Liver (tissue), 9 donors: ENCODE measurements around the gene ELK4. TPM values are rescaled to one million over a fixed set of nuclear protein-coding genes. Genes with fewer than 3 reads are reported as not detected.
"Not testable (repeated sequence)": the region's sequence is repeated elsewhere in the genome, so short reads cannot be mapped to it uniquely, and the experiment has no call there.

Source experiments
- DNase-seq: peaks from one replicate; pipeline ENCODE4 v3.0.0-alpha.2; 2017; ENCODE audit warnings: low spot score
- H3K27ac ChIP-seq, 2 donors: one replicate each; pipeline ENCODE4 v1.7.0; 2013; ENCODE audit warnings: inconsistent platforms in 2 of 2, low read length in 2 of 2, control low read depth in 1 of 2, low read depth in 1 of 2, mild to moderate bottlenecking in 1 of 2
- H3K27me3 ChIP-seq, 4 donors: one replicate each; pipeline versions ENCODE4 v1.6.1 to v1.7.0; 2013; ENCODE audit warnings: low read length in 3 of 4, inconsistent platforms in 1 of 4, mild to moderate bottlenecking in 1 of 4, moderate library complexity in 1 of 4; ENCODE audit not compliant: control insufficient read depth in 4 of 4, insufficient read depth in 4 of 4
- H3K36me3 ChIP-seq, 4 donors: one replicate each; pipeline versions ENCODE4 v1.6.1 to v1.7.0; 2013; ENCODE audit warnings: low read length in 3 of 4, mild to moderate bottlenecking in 3 of 4, low read depth in 1 of 4, moderate library complexity in 1 of 4; ENCODE audit not compliant: control insufficient read depth in 4 of 4, insufficient read depth in 3 of 4
- H3K4me1 ChIP-seq, 4 donors: one replicate each; pipeline versions ENCODE4 v1.6.1 to v1.7.0; 2013; ENCODE audit warnings: low read length in 3 of 4, mild to moderate bottlenecking in 3 of 4, moderate library complexity in 1 of 4; ENCODE audit not compliant: control insufficient read depth in 4 of 4, insufficient read depth in 4 of 4
- H3K4me3 ChIP-seq, 3 donors: one replicate each; pipeline versions ENCODE4 v1.6.1 to v1.7.0; 2013; ENCODE audit warnings: low read length in 3 of 3, control low read depth in 1 of 3, low read depth in 1 of 3, mild to moderate bottlenecking in 1 of 3
- H3K9ac ChIP-seq, 2 donors: one replicate each; pipeline ENCODE4 v1.7.0; 2013; ENCODE audit warnings: low read length in 2 of 2, mild to moderate bottlenecking in 2 of 2, moderate library complexity in 2 of 2, control low read depth in 1 of 2, low read depth in 1 of 2
- H3K9me3 ChIP-seq, 4 donors: one replicate each; pipeline versions ENCODE4 v1.6.1 to v1.7.0; 2013; ENCODE audit warnings: low read length in 3 of 4; ENCODE audit not compliant: control insufficient read depth in 4 of 4
- FOXA1 ChIP-seq: IDR thresholded peaks from 2 replicates; pipeline ENCODE4 v1.6.1; 2016; ENCODE audit warnings: antibody characterized with exemption
- FOXA2 ChIP-seq: IDR thresholded peaks from 2 replicates; pipeline ENCODE4 v1.6.1; 2016; ENCODE audit warnings: antibody characterized with exemption
- GABPA ChIP-seq, 2 donors: IDR thresholded peaks in 1 of 2; conservative IDR thresholded peaks in 1 of 2; 2 replicates each; pipeline ENCODE4 v1.6.1; 2016; ENCODE audit warnings: antibody characterized with exemption in 2 of 2, mild to moderate bottlenecking in 1 of 2, moderate library complexity in 1 of 2
- HNF4A ChIP-seq, 2 donors: conservative IDR thresholded peaks; 2 replicates each; pipeline ENCODE4 v1.6.1; 2016; ENCODE audit warnings: antibody characterized with exemption in 2 of 2, mild to moderate bottlenecking in 2 of 2
- MAX ChIP-seq: IDR thresholded peaks from 2 replicates; pipeline ENCODE4 v1.6.1; 2016; ENCODE audit warnings: antibody characterized with exemption
- NR2F2 ChIP-seq: IDR thresholded peaks from 2 replicates; pipeline ENCODE4 v1.6.1; 2016; ENCODE audit warnings: antibody characterized with exemption
- RAD21 ChIP-seq, 2 donors: IDR thresholded peaks; 2 replicates each; pipeline ENCODE4 v1.6.1; 2016; ENCODE audit warnings: antibody characterized with exemption in 2 of 2, mild to moderate bottlenecking in 2 of 2
- RXRA ChIP-seq, 2 donors: IDR thresholded peaks; 2 replicates each; pipeline ENCODE4 v1.6.1; 2017 to 2018; ENCODE audit warnings: antibody characterized with exemption in 2 of 2, mild to moderate bottlenecking in 1 of 2
- YY1 ChIP-seq: IDR thresholded peaks from 2 replicates; pipeline ENCODE4 v1.6.1; 2016; ENCODE audit warnings: antibody characterized with exemption, mild to moderate bottlenecking
- ZBTB33 ChIP-seq: IDR thresholded peaks from 2 replicates; pipeline ENCODE4 v1.6.1; 2016; ENCODE audit warnings: antibody characterized with exemption
- WGBS: extraction: QIAGEN DNeasy Blood & Tissue Kit; methylation state at CpG from one replicate; pipeline ENCODE4 v1.1.7; 2013; 5-methylcytosine and 5-hydroxymethylcytosine counted together
- polyA plus RNA-seq, 2 donors: library from polyadenylated mRNA; stranded (reverse) in 1 of 2; unstranded in 1 of 2; fragments of 200-250 nt in 1 of 2; fragments of >200 nt in 1 of 2; fragmentation: Nextera tagmentation in 1 of 2; extraction: Ambion mirVana in 1 of 2; gene quantifications; one replicate each; pipeline versions ENCODE4 v1.2.1 to v1.2.3, GENCODE V29; 2013 to 2015
- total RNA-seq, 2 donors: library from RNA; depleted of rRNA; stranded (reverse); fragments of >200 nt; gene quantifications; one replicate each; pipeline ENCODE4 v1.2.3, GENCODE V29; 2014
- TF ChIP-seq, protein P1 (sequence below): IDR thresholded peaks from 2 replicates; pipeline ENCODE4 v1.6.1; 2016; ENCODE audit warnings: antibody characterized with exemption, mild to moderate bottlenecking
- donor health status: healthy.
- donor health status: healthy.
- donor health status: healthy.
- donor health status: healthy.
- donor health status: healthy.

The ELK4 gene
- total and polyA plus RNA-seq, 4 donors, result 3.5 to 20.2 (median 6.9) TPM

DNA sequence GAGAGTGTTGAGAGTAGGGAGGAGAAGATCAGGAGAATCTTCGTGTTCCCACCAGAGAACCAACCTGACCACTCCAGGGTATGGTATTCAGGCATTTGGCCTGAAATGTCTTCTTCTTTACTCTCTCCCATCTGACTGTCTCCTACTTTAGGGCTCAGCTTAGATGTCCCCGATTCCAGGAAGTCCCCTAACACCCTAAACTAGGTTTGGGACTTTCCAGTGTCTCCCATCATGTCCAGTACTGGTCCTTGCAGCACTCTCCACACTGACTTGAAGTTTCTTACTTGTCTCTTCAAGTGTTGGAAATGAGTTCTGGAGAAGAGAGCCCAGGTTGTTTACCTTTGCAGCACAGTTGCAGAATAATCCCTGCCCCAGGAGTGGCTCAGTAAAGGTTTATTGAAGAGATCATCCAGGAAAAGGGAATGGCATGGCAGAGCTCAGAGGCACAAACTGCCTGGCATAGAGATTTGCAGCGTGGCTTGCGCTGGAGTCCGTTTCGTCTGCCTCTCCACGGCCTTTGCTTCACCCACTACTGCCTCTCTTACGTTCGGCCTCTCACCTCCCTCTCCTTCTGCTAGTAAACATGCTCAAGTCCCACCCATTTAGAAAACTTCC lies 6.2 kb upstream of the ELK4 start:
- DNase-seq, result no peak
- WGBS, result 92% methylated on average over 9 of the region's 9 CpGs

GRCh38 chr1:205636732-205637131 lies 4.9 kb upstream of the ELK4 start:
- peaks cover 3 to 42% (median 36%) of the 10 kb centered on the region in 4 donors for H3K4me1 ChIP-seq
- no peaks in the 10 kb centered on the region for H3K36me3 ChIP-seq
- DNase-seq, result no peak
- no peaks in the 10 kb centered on the region for H3K27me3 ChIP-seq
- 56% methylated on average over 4 of the region's 4 CpGs for WGBS
- H3K9ac ChIP-seq, result no peak overlapping the region
- H3K9me3 ChIP-seq, result no peaks in the 10 kb centered on the region
- no peak for TF ChIP-seq MAX
- no peak for TF ChIP-seq NR2F2
- TF ChIP-seq, protein P1, sequence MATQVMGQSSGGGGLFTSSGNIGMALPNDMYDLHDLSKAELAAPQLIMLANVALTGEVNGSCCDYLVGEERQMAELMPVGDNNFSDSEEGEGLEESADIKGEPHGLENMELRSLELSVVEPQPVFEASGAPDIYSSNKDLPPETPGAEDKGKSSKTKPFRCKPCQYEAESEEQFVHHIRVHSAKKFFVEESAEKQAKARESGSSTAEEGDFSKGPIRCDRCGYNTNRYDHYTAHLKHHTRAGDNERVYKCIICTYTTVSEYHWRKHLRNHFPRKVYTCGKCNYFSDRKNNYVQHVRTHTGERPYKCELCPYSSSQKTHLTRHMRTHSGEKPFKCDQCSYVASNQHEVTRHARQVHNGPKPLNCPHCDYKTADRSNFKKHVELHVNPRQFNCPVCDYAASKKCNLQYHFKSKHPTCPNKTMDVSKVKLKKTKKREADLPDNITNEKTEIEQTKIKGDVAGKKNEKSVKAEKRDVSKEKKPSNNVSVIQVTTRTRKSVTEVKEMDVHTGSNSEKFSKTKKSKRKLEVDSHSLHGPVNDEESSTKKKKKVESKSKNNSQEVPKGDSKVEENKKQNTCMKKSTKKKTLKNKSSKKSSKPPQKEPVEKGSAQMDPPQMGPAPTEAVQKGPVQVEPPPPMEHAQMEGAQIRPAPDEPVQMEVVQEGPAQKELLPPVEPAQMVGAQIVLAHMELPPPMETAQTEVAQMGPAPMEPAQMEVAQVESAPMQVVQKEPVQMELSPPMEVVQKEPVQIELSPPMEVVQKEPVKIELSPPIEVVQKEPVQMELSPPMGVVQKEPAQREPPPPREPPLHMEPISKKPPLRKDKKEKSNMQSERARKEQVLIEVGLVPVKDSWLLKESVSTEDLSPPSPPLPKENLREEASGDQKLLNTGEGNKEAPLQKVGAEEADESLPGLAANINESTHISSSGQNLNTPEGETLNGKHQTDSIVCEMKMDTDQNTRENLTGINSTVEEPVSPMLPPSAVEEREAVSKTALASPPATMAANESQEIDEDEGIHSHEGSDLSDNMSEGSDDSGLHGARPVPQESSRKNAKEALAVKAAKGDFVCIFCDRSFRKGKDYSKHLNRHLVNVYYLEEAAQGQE, result peak; percentile 28
- H3K4me3 ChIP-seq, result no peak overlapping the region
- H3K27ac ChIP-seq, result no peak overlapping the region

More for the DNA sequence above, 6.2 kb upstream of the ELK4 start:
- Histone ChIP-seq H3K27me3 (no peaks in the 10 kb centered on the region), H3K9me3 (no peaks in the 10 kb centered on the region), H3K4me3 (no peak overlapping the region), H3K36me3 (no peaks in the 10 kb centered on the region), H3K27ac (no peak overlapping the region), H3K9ac (no peak overlapping the region), H3K4me1 (peaks cover 3 to 41% (median 32%) of the 10 kb centered on the region in 4 donors)
- TF ChIP-seq NR2F2, result no peak
- no peak for TF ChIP-seq FOXA1
- no peak for TF ChIP-seq RAD21 (IDR thresholded peaks at IDR 0.05)
- TF ChIP-seq FOXA2, result no peak

GRCh38 chr1:205636138-205636530 lies 4.3 kb upstream of the ELK4 start:
- not testable (repeated sequence) for H3K9ac ChIP-seq, DNase-seq, H3K36me3 ChIP-seq, H3K27me3 ChIP-seq, H3K27ac ChIP-seq, H3K9me3 ChIP-seq, H3K4me3 ChIP-seq
- WGBS, result 66% methylated on average over 7 of the region's 7 CpGs
- H3K4me1 ChIP-seq, result peaks cover 3 to 37% (median 31%) of the 10 kb centered on the region in 4 donors

DNA sequence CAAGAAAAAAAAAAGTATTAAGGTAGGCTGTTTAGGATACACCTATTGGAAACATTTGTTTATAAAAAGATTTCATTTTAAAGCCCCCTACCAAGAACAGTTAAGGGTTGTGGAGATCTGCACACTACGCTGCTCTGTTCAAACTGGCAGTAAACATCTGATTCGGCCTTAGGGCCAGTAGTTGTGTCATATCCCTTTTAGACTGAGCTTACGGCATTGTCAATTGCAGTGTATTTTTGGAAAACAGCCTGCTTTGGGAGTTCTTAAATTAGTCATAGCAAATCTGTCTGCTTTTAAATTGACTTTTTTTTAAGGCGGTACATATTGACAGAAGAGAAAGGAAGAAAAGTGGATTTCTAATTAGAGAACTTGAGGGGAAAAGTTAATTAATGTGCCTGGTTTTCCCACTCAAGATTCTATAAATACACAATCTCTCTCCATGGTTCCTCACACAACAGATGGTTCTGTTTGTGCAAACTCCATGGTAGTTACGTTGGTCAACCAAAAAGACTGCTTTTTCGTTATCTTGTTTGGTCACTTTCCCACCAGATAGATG lies 1.7 kb upstream of the ELK4 start:
- no peaks in the 10 kb centered on the region for H3K27me3 ChIP-seq
- DNase-seq, result no peak
- no peak overlapping the region for H3K4me3 ChIP-seq
- H3K9ac ChIP-seq, result no peak overlapping the region
- 41% methylated on average over 6 of the region's 6 CpGs for WGBS
- H3K4me1 ChIP-seq, result peaks cover 0 to 27% (median 23%) of the 10 kb centered on the region in 4 donors
- no peaks in the 10 kb centered on the region for H3K36me3 ChIP-seq
- peak overlapping the region; percentile 94 to 99 for H3K27ac ChIP-seq
- no peaks in the 10 kb centered on the region for H3K9me3 ChIP-seq
- TF ChIP-seq NR2F2, result no peak
- no peak for TF ChIP-seq FOXA1
- peak in 1 of 2 donors; percentile 3 for TF ChIP-seq RXRA (IDR thresholded peaks at IDR 0.05)
- no peak for TF ChIP-seq GABPA (IDR thresholded peaks at IDR 0.05 in 1 of 2, conservative IDR thresholded peaks at IDR 0.05 in 1 of 2)
- TF ChIP-seq, protein P1, result no peak
- no peak for TF ChIP-seq MAX
- peak; percentile 8 to 13 for TF ChIP-seq HNF4A (conservative IDR thresholded peaks at IDR 0.05)
- TF ChIP-seq ZBTB33, result no peak
- TF ChIP-seq YY1, result no peak
- TF ChIP-seq RAD21 (IDR thresholded peaks at IDR 0.05), result peak in 1 of 2 donors; percentile 28
